ENCODE data around the gene CST5.

- TF ChIP-seq CTCF (IDR thresholded peaks at IDR 0.05) (no peak), ZFX (IDR thresholded peaks at IDR 0.05; ENCODE audit: borderline replicate concordance) (no peak)
Measured at GRCh38 chr20:23918896-23919295, 39.3 kb upstream of the CST5 start.

All from 22Rv1 (cell line).